ENCODE measurements around the gene VPS37D.

- TF ChIP-seq POLR2A (IDR thresholded peaks at IDR 0.05; ENCODE audit: low read depth) (no peak), CTCF (IDR thresholded peaks at IDR 0.05) (no peak), POLR2AphosphoS5 (IDR thresholded peaks at IDR 0.05) (no peak)
These were observed 12.9 kb downstream of the VPS37D start for GRCh38 chr7:73680501-73680900.
